ENCODE results near the gene KCNJ2. TPM values are rescaled to one million over a fixed set of nuclear protein-coding genes. Genes with fewer than 3 reads are reported as not detected.

KCNJ2 gene
- total RNA-seq, 1 experiment from 2014 or later = 0.70 TPM

GRCh38 chr17:70190959-70191805 is 21.9 kb downstream of the KCNJ2 start:
- Mint-ChIP-seq H3K9me3 (ENCODE audit: unreplicated experiment) (peaks cover 12% of the 10 kb centered on the region), H3K27me3 (ENCODE audit: insufficient read depth, unreplicated experiment) (peaks cover 2% of the 10 kb centered on the region), H3K27ac (ENCODE audit: unreplicated experiment) (no peak overlapping the region), H3K36me3 (ENCODE audit: insufficient read depth, unreplicated experiment) (no peaks in the 10 kb centered on the region), H3K4me3 (ENCODE audit: unreplicated experiment) (no peak overlapping the region), H3K4me1 (ENCODE audit: low read depth, unreplicated experiment) (no peaks in the 10 kb centered on the region)
- H3K4me3 ChIP-seq (ENCODE audit: low read depth, low read length) = no peak overlapping the region
- CTCF ChIA-PET = no interaction called here
- no TSS peak for BruUV-seq (replicated peaks)
- H3K27me3 ChIP-seq (replicated peaks; ENCODE audit: control insufficient read depth, insufficient read depth, low read length) = no peaks in the 10 kb centered on the region
- DNase-seq = no peak
- H3K9me3 ChIP-seq = no peaks in the 10 kb centered on the region
- POLR2A ChIA-PET = interaction anchor here (0.6 kb wide), 1 partner anchor 20 kb away, joined by 8 read pairs; no protein-coding TSS in a partner anchor
- no peaks in the 10 kb centered on the region for H3K4me1 ChIP-seq
- H3K36me3 ChIP-seq (ENCODE audit: control insufficient read depth, insufficient read depth, low read length) = no peaks in the 10 kb centered on the region
- intact Hi-C loops (cut with micrococcal nuclease; ENCODE audit: unreplicated experiment) = no loop called here
- TF ChIP-seq, protein P1, sequence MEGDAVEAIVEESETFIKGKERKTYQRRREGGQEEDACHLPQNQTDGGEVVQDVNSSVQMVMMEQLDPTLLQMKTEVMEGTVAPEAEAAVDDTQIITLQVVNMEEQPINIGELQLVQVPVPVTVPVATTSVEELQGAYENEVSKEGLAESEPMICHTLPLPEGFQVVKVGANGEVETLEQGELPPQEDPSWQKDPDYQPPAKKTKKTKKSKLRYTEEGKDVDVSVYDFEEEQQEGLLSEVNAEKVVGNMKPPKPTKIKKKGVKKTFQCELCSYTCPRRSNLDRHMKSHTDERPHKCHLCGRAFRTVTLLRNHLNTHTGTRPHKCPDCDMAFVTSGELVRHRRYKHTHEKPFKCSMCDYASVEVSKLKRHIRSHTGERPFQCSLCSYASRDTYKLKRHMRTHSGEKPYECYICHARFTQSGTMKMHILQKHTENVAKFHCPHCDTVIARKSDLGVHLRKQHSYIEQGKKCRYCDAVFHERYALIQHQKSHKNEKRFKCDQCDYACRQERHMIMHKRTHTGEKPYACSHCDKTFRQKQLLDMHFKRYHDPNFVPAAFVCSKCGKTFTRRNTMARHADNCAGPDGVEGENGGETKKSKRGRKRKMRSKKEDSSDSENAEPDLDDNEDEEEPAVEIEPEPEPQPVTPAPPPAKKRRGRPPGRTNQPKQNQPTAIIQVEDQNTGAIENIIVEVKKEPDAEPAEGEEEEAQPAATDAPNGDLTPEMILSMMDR (IDR thresholded peaks at IDR 0.05; ENCODE audit: insufficient read depth in 1 of 2, low read depth in 1 of 2, low read length in 1 of 2, severe bottlenecking in 1 of 2, unreplicated experiment in 1 of 2) = no peak

DNA sequence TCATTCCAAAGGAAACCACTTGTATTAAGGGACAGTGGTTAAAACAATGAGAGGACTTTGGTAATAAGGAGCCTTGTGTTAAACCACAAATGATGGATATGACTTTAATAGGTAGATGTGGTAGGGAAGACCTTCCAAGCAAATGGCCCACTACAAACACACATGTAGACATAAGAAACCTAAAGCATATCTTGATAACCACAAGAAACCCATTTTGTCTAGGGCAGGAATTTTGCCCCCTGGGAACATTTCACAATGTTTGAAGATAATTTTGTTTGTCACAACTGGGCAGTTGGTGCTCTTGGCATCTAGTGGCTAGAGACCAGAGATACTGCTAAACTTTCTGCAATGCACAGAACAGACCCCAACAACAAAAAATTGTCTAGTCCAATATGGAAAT is 25.8 kb downstream of the KCNJ2 start:
- no TSS peak for BruUV-seq (replicated peaks)
- Histone ChIP-seq H3K27me3 (replicated peaks; ENCODE audit: control insufficient read depth, insufficient read depth, low read length) (no peaks in the 10 kb centered on the region), H3K4me3 (ENCODE audit: low read depth, low read length) (no peak overlapping the region), H3K4me1 (no peaks in the 10 kb centered on the region), H3K36me3 (ENCODE audit: control insufficient read depth, insufficient read depth, low read length) (no peaks in the 10 kb centered on the region), H3K9me3 (no peaks in the 10 kb centered on the region)
- Mint-ChIP-seq H3K4me3 (ENCODE audit: unreplicated experiment) (no peak overlapping the region), H3K9me3 (ENCODE audit: unreplicated experiment) (peaks cover 10% of the 10 kb centered on the region), H3K4me1 (ENCODE audit: low read depth, unreplicated experiment) (no peaks in the 10 kb centered on the region), H3K27me3 (ENCODE audit: insufficient read depth, unreplicated experiment) (peaks cover 2% of the 10 kb centered on the region), H3K27ac (ENCODE audit: unreplicated experiment) (no peak overlapping the region), H3K36me3 (ENCODE audit: insufficient read depth, unreplicated experiment) (no peaks in the 10 kb centered on the region)
- ChIA-PET POLR2A (no interaction called here), CTCF (interaction anchor here (0.6 kb wide), 1 partner anchor 699 kb away, joined by 3 read pairs; no protein-coding TSS in a partner anchor)
- TF ChIP-seq, protein P1 (IDR thresholded peaks at IDR 0.05; ENCODE audit: insufficient read depth in 1 of 2, low read depth in 1 of 2, low read length in 1 of 2, severe bottlenecking in 1 of 2, unreplicated experiment in 1 of 2) = no peak
- intact Hi-C loops (cut with micrococcal nuclease; ENCODE audit: unreplicated experiment) = no loop called here
- no peak for DNase-seq

DNA sequence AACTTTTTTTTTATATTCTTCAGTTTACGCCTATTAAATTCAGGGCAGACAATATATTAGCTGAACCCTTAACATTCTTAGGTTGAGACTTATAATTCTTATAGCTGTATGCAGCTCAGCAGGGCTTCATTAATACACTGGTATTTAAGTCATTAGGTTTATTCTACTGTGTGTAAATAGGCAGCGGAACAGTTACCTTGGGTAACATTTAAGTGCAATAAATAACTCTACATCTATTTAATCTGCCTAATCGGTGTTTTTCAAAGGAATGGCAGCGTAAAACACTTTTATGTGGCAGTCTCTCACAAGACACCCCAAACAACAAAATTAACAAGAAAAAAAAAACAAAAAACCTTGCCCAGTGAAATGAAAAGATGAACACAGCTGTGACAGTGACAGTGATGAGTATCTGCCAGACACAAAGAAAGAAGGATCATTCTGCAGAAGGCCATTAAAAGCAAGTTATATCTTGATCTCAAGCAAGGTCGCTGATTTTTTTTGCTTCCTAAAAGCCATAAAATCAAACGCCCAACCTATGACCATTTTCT is 32.6 kb downstream of the KCNJ2 start:
- intact Hi-C loops (cut with micrococcal nuclease; ENCODE audit: unreplicated experiment) = no loop called here
- H3K36me3 Mint-ChIP-seq (ENCODE audit: insufficient read depth, unreplicated experiment) = no peaks in the 10 kb centered on the region

More for the DNA sequence above, 32.6 kb downstream of the KCNJ2 start:
- peaks cover 7% of the 10 kb centered on the region for H3K4me1 Mint-ChIP-seq (ENCODE audit: low read depth, unreplicated experiment)
- Histone ChIP-seq H3K36me3 (ENCODE audit: control insufficient read depth, insufficient read depth, low read length) (no peaks in the 10 kb centered on the region), H3K4me1 (no peaks in the 10 kb centered on the region), H3K9me3 (no peaks in the 10 kb centered on the region), H3K4me3 (ENCODE audit: low read depth, low read length) (no peak overlapping the region), H3K27me3 (replicated peaks; ENCODE audit: control insufficient read depth, insufficient read depth, low read length) (no peaks in the 10 kb centered on the region)
- H3K4me3 Mint-ChIP-seq (ENCODE audit: unreplicated experiment) = no peak overlapping the region
- no peaks in the 10 kb centered on the region for H3K27me3 Mint-ChIP-seq (ENCODE audit: insufficient read depth, unreplicated experiment)
- DNase-seq = no peak
- TF ChIP-seq, protein P1 (IDR thresholded peaks at IDR 0.05; ENCODE audit: insufficient read depth in 1 of 2, low read depth in 1 of 2, low read length in 1 of 2, severe bottlenecking in 1 of 2, unreplicated experiment in 1 of 2) = no peak
- peaks cover 10% of the 10 kb centered on the region for H3K9me3 Mint-ChIP-seq (ENCODE audit: unreplicated experiment)
- ChIA-PET CTCF (no interaction called here), POLR2A (no interaction called here)
- no TSS peak for BruUV-seq (replicated peaks)
- H3K27ac Mint-ChIP-seq (ENCODE audit: unreplicated experiment) = no peak overlapping the region
